RWPE2 (cell line): ENCODE measurements around the gene PPM1H.

ENCODE experiments used
- ATAC-seq: fragments of 200-7000 bp; cut with Tn5 transposase; 3 replicates; pipeline ENCODE4 v1.9.1; 2021; ENCODE audit warnings: low read depth
- DNase-seq: peaks from one replicate; pipeline ENCODE4 v3.0.0-alpha.2; 2020; ENCODE audit warnings: low spot score
- H3K27ac ChIP-seq: fragments of 450-650 bp; 2 replicates; pipeline ENCODE4 v1.5.1; 2017; ENCODE audit warnings: mild to moderate bottlenecking; ENCODE audit not compliant: poor library complexity, severe bottlenecking
- H3K27me3 ChIP-seq: fragments of 250-450 bp; sonication (Bioruptor Pico); 2 replicates; pipeline ENCODE4 v1.5.1; 2021; ENCODE audit warnings: mild to moderate bottlenecking, moderate library complexity; ENCODE audit not compliant: insufficient read depth, poor library complexity, severe bottlenecking
- H3K36me3 ChIP-seq: fragments of 250-450 bp; sonication (Bioruptor Pico); 2 replicates; pipeline ENCODE4 v1.5.1; 2020; ENCODE audit warnings: low read depth, mild to moderate bottlenecking, moderate library complexity
- H3K4me1 ChIP-seq: fragments of 250-450 bp; sonication (Bioruptor Pico); 2 replicates; pipeline ENCODE4 v1.5.1; 2021; ENCODE audit warnings: mild to moderate bottlenecking, moderate library complexity; ENCODE audit not compliant: insufficient read depth, poor library complexity, severe bottlenecking
- H3K4me3 ChIP-seq: fragments of 250-450 bp; sonication (Bioruptor Pico); 2 replicates; pipeline ENCODE4 v1.5.1; 2021; ENCODE audit warnings: mild to moderate bottlenecking, moderate library complexity; ENCODE audit not compliant: severe bottlenecking
- H3K9me3 ChIP-seq: fragments of 250-450 bp; sonication (Bioruptor Pico); 2 replicates; pipeline ENCODE4 v1.5.1; 2021; ENCODE audit warnings: mild to moderate bottlenecking, moderate library complexity; ENCODE audit not compliant: severe bottlenecking
- TF ChIP-seq, protein P1 (sequence below): fragments of 450-650 bp; IDR thresholded peaks from one replicate; pipeline ENCODE4 v1.5.1; 2017; ENCODE audit warnings: mild to moderate bottlenecking, moderate library complexity; ENCODE audit not compliant: poor library complexity, severe bottlenecking

Gene PPM1H

DNA sequence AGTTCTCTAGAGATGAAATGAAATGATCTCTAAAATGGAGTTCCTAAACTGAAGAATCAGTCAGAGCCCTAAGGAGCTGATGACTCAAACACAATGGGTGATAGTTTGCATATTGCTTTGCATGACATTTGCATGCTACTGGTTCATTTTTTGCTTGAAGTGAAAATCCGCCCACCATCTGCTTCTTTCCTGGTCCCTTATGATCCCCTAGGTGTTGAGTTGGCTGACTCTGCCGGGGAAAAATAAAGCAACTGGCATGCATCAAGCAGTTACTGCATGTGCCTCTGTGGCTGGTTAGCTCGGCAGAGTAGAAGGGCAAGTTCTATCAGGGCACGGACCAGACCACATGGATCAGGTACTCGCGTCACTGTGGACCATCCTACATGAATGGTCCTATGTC is 151.1 kb downstream of the PPM1H start:
- DNase-seq (no peak), ATAC-seq (no peak)
- Histone ChIP-seq H3K4me3 (no peak overlapping the region), H3K4me1 (peaks cover 25% of the 10 kb centered on the region), H3K9me3 (no peaks in the 10 kb centered on the region), H3K36me3 (no peaks in the 10 kb centered on the region), H3K27ac (no peak overlapping the region), H3K27me3 (no peaks in the 10 kb centered on the region)
- TF ChIP-seq, protein P1, sequence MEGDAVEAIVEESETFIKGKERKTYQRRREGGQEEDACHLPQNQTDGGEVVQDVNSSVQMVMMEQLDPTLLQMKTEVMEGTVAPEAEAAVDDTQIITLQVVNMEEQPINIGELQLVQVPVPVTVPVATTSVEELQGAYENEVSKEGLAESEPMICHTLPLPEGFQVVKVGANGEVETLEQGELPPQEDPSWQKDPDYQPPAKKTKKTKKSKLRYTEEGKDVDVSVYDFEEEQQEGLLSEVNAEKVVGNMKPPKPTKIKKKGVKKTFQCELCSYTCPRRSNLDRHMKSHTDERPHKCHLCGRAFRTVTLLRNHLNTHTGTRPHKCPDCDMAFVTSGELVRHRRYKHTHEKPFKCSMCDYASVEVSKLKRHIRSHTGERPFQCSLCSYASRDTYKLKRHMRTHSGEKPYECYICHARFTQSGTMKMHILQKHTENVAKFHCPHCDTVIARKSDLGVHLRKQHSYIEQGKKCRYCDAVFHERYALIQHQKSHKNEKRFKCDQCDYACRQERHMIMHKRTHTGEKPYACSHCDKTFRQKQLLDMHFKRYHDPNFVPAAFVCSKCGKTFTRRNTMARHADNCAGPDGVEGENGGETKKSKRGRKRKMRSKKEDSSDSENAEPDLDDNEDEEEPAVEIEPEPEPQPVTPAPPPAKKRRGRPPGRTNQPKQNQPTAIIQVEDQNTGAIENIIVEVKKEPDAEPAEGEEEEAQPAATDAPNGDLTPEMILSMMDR: no peak

DNA sequence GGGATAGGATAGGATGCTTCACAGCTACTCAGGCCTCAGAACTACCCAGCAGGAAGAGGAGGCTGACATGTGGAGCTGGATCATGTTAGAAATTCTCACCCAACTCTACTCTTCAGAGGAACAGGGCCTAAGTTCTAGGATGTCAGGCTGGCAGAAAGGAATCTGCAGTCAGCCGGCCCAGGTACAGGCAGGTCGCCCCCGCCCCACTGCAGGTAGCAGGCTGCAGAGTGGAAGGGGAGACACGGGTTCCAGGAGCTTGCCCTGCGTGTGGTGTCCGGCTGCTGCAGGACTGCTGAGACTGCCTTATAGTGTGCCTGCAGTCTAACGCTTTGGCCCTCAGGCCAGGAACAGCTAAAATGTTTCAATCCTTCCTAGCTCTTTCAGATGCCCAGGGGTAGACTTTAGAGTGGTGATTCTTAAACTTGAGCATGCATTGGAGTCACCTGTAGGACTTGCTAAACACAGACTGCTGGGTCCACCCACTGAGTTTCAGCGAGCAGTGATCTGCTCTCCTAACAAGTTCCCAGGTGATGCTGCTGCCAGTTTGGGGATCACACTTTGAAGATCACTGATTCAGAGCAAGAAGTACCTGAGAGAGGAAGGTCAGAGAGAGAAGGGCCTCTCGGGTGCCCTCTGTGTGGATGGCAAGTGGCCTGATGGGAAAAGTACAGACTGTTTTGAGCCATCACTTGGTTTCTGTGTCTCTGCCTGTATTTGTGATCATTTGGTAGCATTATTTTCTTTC is 153.6 kb downstream of the PPM1H start:
- Histone ChIP-seq H3K36me3 (no peaks in the 10 kb centered on the region), H3K9me3 (no peaks in the 10 kb centered on the region), H3K27ac (no peak overlapping the region), H3K4me3 (no peak overlapping the region), H3K27me3 (no peaks in the 10 kb centered on the region), H3K4me1 (peaks cover 17% of the 10 kb centered on the region)
- ATAC-seq: no peak
- TF ChIP-seq, protein P1: no peak
- no peak for DNase-seq

GRCh38 chr12:62779488-62779887 is 155.5 kb downstream of the PPM1H start:
- H3K36me3 ChIP-seq: no peaks in the 10 kb centered on the region
- H3K9me3 ChIP-seq: no peaks in the 10 kb centered on the region
- no peak for DNase-seq
- no peaks in the 10 kb centered on the region for H3K27me3 ChIP-seq
- no peak overlapping the region for H3K4me3 ChIP-seq
- no peak for ATAC-seq
- H3K27ac ChIP-seq: no peak overlapping the region
- H3K4me1 ChIP-seq: peaks cover 1% of the 10 kb centered on the region
- TF ChIP-seq, protein P1: no peak

GRCh38 chr12:62778187-62778586 is 156.8 kb downstream of the PPM1H start:
- TF ChIP-seq, protein P1: no peak
- ATAC-seq (no peak), DNase-seq (no peak)
- H3K27me3 ChIP-seq: no peaks in the 10 kb centered on the region
- H3K36me3 ChIP-seq: no peaks in the 10 kb centered on the region
- no peak overlapping the region for H3K27ac ChIP-seq
- no peaks in the 10 kb centered on the region for H3K4me1 ChIP-seq
- no peaks in the 10 kb centered on the region for H3K9me3 ChIP-seq
- H3K4me3 ChIP-seq: no peak overlapping the region

DNA sequence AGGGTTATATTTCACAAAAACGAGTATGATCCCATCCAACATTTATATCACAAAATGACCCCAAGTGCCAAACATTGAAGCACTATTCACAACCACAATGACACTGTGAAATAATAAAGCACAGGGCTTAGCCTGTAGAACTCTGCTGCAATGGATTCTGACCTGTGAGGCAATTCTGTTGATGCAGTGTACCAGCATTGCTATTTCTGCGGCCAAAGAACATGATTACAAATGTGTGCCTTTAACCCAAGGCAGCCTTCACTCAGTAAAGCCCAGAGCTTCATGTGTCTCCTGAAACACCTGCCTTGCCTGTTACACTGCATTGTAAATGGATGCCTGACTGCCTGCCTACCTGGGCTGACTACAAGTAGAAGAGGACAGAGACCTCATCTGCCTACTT is 158.0 kb downstream of the PPM1H start:
- ATAC-seq: no peak
- no peaks in the 10 kb centered on the region for H3K27me3 ChIP-seq
- H3K4me1 ChIP-seq: no peaks in the 10 kb centered on the region
- DNase-seq: no peak
- TF ChIP-seq, protein P1: no peak
- H3K36me3 ChIP-seq: no peaks in the 10 kb centered on the region
- H3K9me3 ChIP-seq: no peaks in the 10 kb centered on the region
- no peak overlapping the region for H3K4me3 ChIP-seq
- no peak overlapping the region for H3K27ac ChIP-seq
